ENCODE data around the gene PLA2G4D.
A peak's percentile ranks its signal among the peaks of the same experiment; 100 is the strongest.

PLA2G4D gene

GRCh38 chr15:42128476-42128875, 34.1 kb upstream of the PLA2G4D start:
- no peak for DNase-seq (ENCODE audit: low read depth in 2 of 2)

GRCh38 chr15:42123546-42123945, 29.2 kb upstream of the PLA2G4D start:
- no peak for DNase-seq (ENCODE audit: low read depth in 2 of 2)

- DNase-seq (ENCODE audit: low read depth in 2 of 2): no peak
Observed at GRCh38 chr15:42121682-42122081, 27.3 kb upstream of the PLA2G4D start.

- DNase-seq (ENCODE audit: low read depth in 2 of 2): no peak
Observed at GRCh38 chr15:42121021-42121420, 26.7 kb upstream of the PLA2G4D start.

- no peak for DNase-seq (ENCODE audit: low read depth in 2 of 2)
Observed at GRCh38 chr15:42120285-42120684, 25.9 kb upstream of the PLA2G4D start.

- DNase-seq (ENCODE audit: low read depth in 2 of 2): no peak
Observed at GRCh38 chr15:42119446-42119760, 25.0 kb upstream of the PLA2G4D start.

- DNase-seq (ENCODE audit: low read depth in 2 of 2): no peak
Observed at GRCh38 chr15:42118650-42119445, 24.5 kb upstream of the PLA2G4D start.

- DNase-seq (ENCODE audit: low read depth in 2 of 2): no peak
Observed at GRCh38 chr15:42111924-42112323, 17.6 kb upstream of the PLA2G4D start.

- DNase-seq (ENCODE audit: low read depth in 2 of 2): no peak
Observed at GRCh38 chr15:42110367-42110766, 16.0 kb upstream of the PLA2G4D start.

- DNase-seq (ENCODE audit: low read depth in 2 of 2): no peak
Observed at GRCh38 chr15:42108806-42109205, 14.4 kb upstream of the PLA2G4D start.

- DNase-seq (ENCODE audit: low read depth in 2 of 2): no peak
Observed at GRCh38 chr15:42108189-42108588, 13.8 kb upstream of the PLA2G4D start.

- DNase-seq (ENCODE audit: low read depth in 2 of 2): peak in 1 of 2 donors; percentile 38
Observed at GRCh38 chr15:42107473-42107872, 13.1 kb upstream of the PLA2G4D start.

- DNase-seq (ENCODE audit: low read depth in 2 of 2): no peak
Observed at GRCh38 chr15:42106288-42106687, 11.9 kb upstream of the PLA2G4D start.

- DNase-seq (ENCODE audit: low read depth in 2 of 2): no peak
Observed at GRCh38 chr15:42104095-42104891, 9.9 kb upstream of the PLA2G4D start.

GRCh38 chr15:42102646-42103235, 8.4 kb upstream of the PLA2G4D start:
- DNase-seq (ENCODE audit: low read depth in 2 of 2): no peak

GRCh38 chr15:42101861-42102260, 7.5 kb upstream of the PLA2G4D start:
- no peak for DNase-seq (ENCODE audit: low read depth in 2 of 2)

GRCh38 chr15:42100021-42100800, 5.8 kb upstream of the PLA2G4D start:
- no peak for DNase-seq (ENCODE audit: low read depth in 2 of 2)

GRCh38 chr15:42097018-42097417, 2.7 kb upstream of the PLA2G4D start:
- DNase-seq (ENCODE audit: low read depth in 2 of 2): no peak

GRCh38 chr15:42093966-42094365, 396 bp downstream of the PLA2G4D start:
- DNase-seq (ENCODE audit: low read depth in 2 of 2): no peak

- no peak for DNase-seq (ENCODE audit: low read depth in 2 of 2)
Observed at GRCh38 chr15:42092398-42093318, 1.7 kb downstream of the PLA2G4D start.
